ENCODE measurements around the gene FUT8.
A peak's percentile ranks its signal among the peaks of the same experiment; 100 is the strongest.

The FUT8 gene

GRCh38 chr14:65618996-65619395, 206.5 kb downstream of the FUT8 start:
- no peak overlapping the region for H3K9ac ChIP-seq (ENCODE audit: low read depth, low read length, poor library complexity, severe bottlenecking)
- no peak for TF ChIP-seq EZH2phosphoT487 (IDR thresholded peaks at IDR 0.05; ENCODE audit: borderline replicate concordance)
- no peak for TF ChIP-seq CTCF (conservative IDR thresholded peaks at IDR 0.05; ENCODE audit: low read length)
- H3K4me1 ChIP-seq (ENCODE audit: insufficient read depth, low read length, poor library complexity, severe bottlenecking): no peaks in the 10 kb centered on the region
- H3K27me3 ChIP-seq (ENCODE audit: insufficient read depth, low read length, poor library complexity, severe bottlenecking): no peaks in the 10 kb centered on the region
- no peak overlapping the region for H3K4me2 ChIP-seq (ENCODE audit: low read depth, low read length, poor library complexity, severe bottlenecking)
- H4K20me1 ChIP-seq (ENCODE audit: insufficient read depth, low read length, poor library complexity, severe bottlenecking): no peaks in the 10 kb centered on the region
- H3F3A ChIP-seq (ENCODE audit: low read depth): no peaks in the 10 kb centered on the region
- no peaks in the 10 kb centered on the region for H3K9me3 ChIP-seq (ENCODE audit: insufficient read depth, low read depth, low read length)
- no peak overlapping the region for H2AFZ ChIP-seq (ENCODE audit: low read length)
- peaks cover 9% of the 10 kb centered on the region; the same call in 1 of the 2 replicates for H3K36me3 ChIP-seq (ENCODE audit: insufficient read depth, low read length)
- H3K9me2 ChIP-seq (replicated peaks; ENCODE audit: low read depth, low read length): no peaks in the 10 kb centered on the region
- no peak overlapping the region for H3K4me3 ChIP-seq (ENCODE audit: low read length, poor library complexity, severe bottlenecking)
- H3K79me2 ChIP-seq (ENCODE audit: insufficient read depth, low read length): no peaks in the 10 kb centered on the region

- Histone ChIP-seq H3K4me2 (ENCODE audit: low read depth, low read length, poor library complexity, severe bottlenecking) (no peak overlapping the region), H3K9ac (ENCODE audit: low read depth, low read length, poor library complexity, severe bottlenecking) (no peak overlapping the region), H2AFZ (ENCODE audit: low read length) (no peak overlapping the region), H4K20me1 (ENCODE audit: insufficient read depth, low read length, poor library complexity, severe bottlenecking) (no peaks in the 10 kb centered on the region), H3K79me2 (ENCODE audit: insufficient read depth, low read length) (no peaks in the 10 kb centered on the region), H3K9me2 (replicated peaks; ENCODE audit: low read depth, low read length) (no peaks in the 10 kb centered on the region), H3K36me3 (ENCODE audit: insufficient read depth, low read length) (peaks cover 9% of the 10 kb centered on the region; the same call in 1 of the 2 replicates), H3K4me3 (ENCODE audit: low read length, poor library complexity, severe bottlenecking) (no peak overlapping the region), H3K4me1 (ENCODE audit: insufficient read depth, low read length, poor library complexity, severe bottlenecking) (no peaks in the 10 kb centered on the region), H3K27me3 (ENCODE audit: insufficient read depth, low read length, poor library complexity, severe bottlenecking) (no peaks in the 10 kb centered on the region), H3K9me3 (ENCODE audit: insufficient read depth, low read depth, low read length) (no peaks in the 10 kb centered on the region), H3F3A (ENCODE audit: low read depth) (no peaks in the 10 kb centered on the region)
- no peak for TF ChIP-seq CTCF (conservative IDR thresholded peaks at IDR 0.05; ENCODE audit: low read length)
- no peak for TF ChIP-seq EZH2phosphoT487 (IDR thresholded peaks at IDR 0.05; ENCODE audit: borderline replicate concordance)
Measured at GRCh38 chr14:65620195-65620594, 207.7 kb downstream of the FUT8 start.

- no peaks in the 10 kb centered on the region for H3K4me1 ChIP-seq (ENCODE audit: insufficient read depth, low read length, poor library complexity, severe bottlenecking)
- H2AFZ ChIP-seq (ENCODE audit: low read length): no peak overlapping the region
- no peak overlapping the region for H3K9ac ChIP-seq (ENCODE audit: low read depth, low read length, poor library complexity, severe bottlenecking)
- TF ChIP-seq EZH2phosphoT487 (IDR thresholded peaks at IDR 0.05; ENCODE audit: borderline replicate concordance) (no peak), CTCF (conservative IDR thresholded peaks at IDR 0.05; ENCODE audit: low read length) (peak; percentile 19; the same call in 1 of the 2 replicates)
- no peaks in the 10 kb centered on the region for H4K20me1 ChIP-seq (ENCODE audit: insufficient read depth, low read length, poor library complexity, severe bottlenecking)
- H3K79me2 ChIP-seq (ENCODE audit: insufficient read depth, low read length): no peaks in the 10 kb centered on the region
- no peaks in the 10 kb centered on the region for H3K9me3 ChIP-seq (ENCODE audit: insufficient read depth, low read depth, low read length)
- H3K4me3 ChIP-seq (ENCODE audit: low read length, poor library complexity, severe bottlenecking): no peak overlapping the region
- H3K27me3 ChIP-seq (ENCODE audit: insufficient read depth, low read length, poor library complexity, severe bottlenecking): no peaks in the 10 kb centered on the region
- no peak overlapping the region for H3K4me2 ChIP-seq (ENCODE audit: low read depth, low read length, poor library complexity, severe bottlenecking)
- H3F3A ChIP-seq (ENCODE audit: low read depth): no peaks in the 10 kb centered on the region
- no peaks in the 10 kb centered on the region; the same call in 1 of the 2 replicates for H3K36me3 ChIP-seq (ENCODE audit: insufficient read depth, low read length)
- no peaks in the 10 kb centered on the region for H3K9me2 ChIP-seq (replicated peaks; ENCODE audit: low read depth, low read length)
Measured at GRCh38 chr14:65622703-65623102, 210.2 kb downstream of the FUT8 start.

Data from Loucy (cell line).